HepG2 (cell line): ENCODE results near the gene PBLD. TPM values are rescaled to one million over a fixed set of nuclear protein-coding genes. Genes with fewer than 3 reads are reported as not detected.

Source experiments
- ATAC-seq: fragments of 200-7000 bp; cut with Tn5 transposase; 3 replicates; pipeline ENCODE4 v1.9.1; 2020; ENCODE audit warnings: mild to moderate bottlenecking, moderate library complexity
- BruUV-seq: library from RNA; stranded (reverse); fragments of 400-500 nt; replicated peaks from 2 replicates; lab custom pipeline; 2021; lab: Mats Ljungman, UMichigan
- CTCF ChIA-PET: fragments of 300-600 bp; formaldehyde crosslinking; extraction: SDS; loops from one replicate; lab custom pipeline; 2021; ENCODE audit warnings: low total read pairs, inconsistent platforms, low intra/inter-chr PET ratio; lab: Yijun Ruan, JAX
- POLR2A ChIA-PET: fragments of 350-600 bp; sonication (Branson Sonifier 250); formaldehyde crosslinking; loops from one replicate; lab custom pipeline; 2020; ENCODE audit warnings: antibody characterized with exemption, inconsistent platforms; lab: Yijun Ruan, JAX
- DNase-seq: peaks from one replicate; pipeline ENCODE4 v3.0.0-alpha.2; 2015; ENCODE audit warnings: low spot score
- FAIRE-seq: peaks from 3 replicates; lab custom pipeline; 2011; peaks lifted over from hg19 to GRCh38; lab: Jason Lieb, UNC
- H2AFZ ChIP-seq: one replicate; pipeline ENCODE4 v1.6.1; 2011; ENCODE audit warnings: low read length, inconsistent platforms
- H3K27ac ChIP-seq: fragments of 300-600 bp; 3 replicates; pipeline ENCODE4 v1.8.0; 2011; ENCODE audit warnings: mixed run types, mild to moderate bottlenecking, mixed read lengths, low read length, inconsistent platforms; ENCODE audit not compliant: insufficient read depth; ENCODE audit errors: extremely low read length
- H3K27me3 ChIP-seq, 2 experiments: fragments of 200-600 bp in 1 of 2; 2 replicates in 1 of 2; 3 replicates in 1 of 2; pipeline versions ENCODE4 v1.6.0 to v1.8.0; 2011; ENCODE audit warnings: low read length in 2 of 2, mild to moderate bottlenecking in 2 of 2, moderate library complexity in 2 of 2, inconsistent platforms in 1 of 2; ENCODE audit not compliant: insufficient read depth in 2 of 2, control insufficient read depth in 1 of 2
- H3K36me3 ChIP-seq, 2 experiments: fragments of 200-600 bp in 1 of 2; replicated peaks in 1 of 2; 2 replicates in 1 of 2; 3 replicates in 1 of 2; pipeline versions ENCODE4 v1.5.1 to v1.8.0; 2011; ENCODE audit warnings: low read length in 2 of 2, inconsistent platforms in 1 of 2; ENCODE audit not compliant: insufficient read depth in 2 of 2, control insufficient read depth in 1 of 2
- H3K4me1 ChIP-seq: 2 replicates; pipeline ENCODE4 v1.5.1; 2012; ENCODE audit warnings: low read length, inconsistent platforms; ENCODE audit not compliant: insufficient read depth
- H3K4me2 ChIP-seq: 2 replicates; pipeline ENCODE4 v1.6.0; 2011; ENCODE audit warnings: low read depth, low read length, inconsistent platforms
- H3K4me3 ChIP-seq, 3 experiments: fragments of 200-600 bp in 1 of 3; sonication (generic), shearing (Covaris generic) in 1 of 3; replicated peaks in 1 of 3; 2 replicates each; pipeline ENCODE4 v1.5.1; 2011 to 2016; ENCODE audit warnings: low read length in 3 of 3, inconsistent platforms in 2 of 3, low read depth in 2 of 3, mild to moderate bottlenecking in 2 of 3, control low read depth in 1 of 3, mixed read lengths in 1 of 3; ENCODE audit not compliant: insufficient read depth in 1 of 3
- H3K79me2 ChIP-seq: one replicate; pipeline ENCODE4 v1.6.1; 2011; ENCODE audit warnings: low read length, inconsistent platforms; ENCODE audit not compliant: insufficient read depth
- H3K9ac ChIP-seq: 2 replicates; pipeline ENCODE4 v1.6.0; 2011; ENCODE audit warnings: mild to moderate bottlenecking, low read depth, low read length, inconsistent platforms; ENCODE audit not compliant: insufficient read depth
- H3K9me3 ChIP-seq: 2 replicates; pipeline ENCODE4 v1.5.1; 2012; ENCODE audit warnings: mild to moderate bottlenecking, low read length
- H4K20me1 ChIP-seq: 2 replicates; pipeline ENCODE4 v1.6.0; 2011; ENCODE audit warnings: inconsistent platforms, mild to moderate bottlenecking, low read length, moderate library complexity; ENCODE audit not compliant: insufficient read depth
- GABPB1 ChIP-seq: IDR thresholded peaks from 2 replicates; pipeline ENCODE4 v1.6.1; 2016; ENCODE audit warnings: mild to moderate bottlenecking, missing genetic modification reagents, moderate library complexity, missing compliant biosample characterization
- RBFOX2 ChIP-seq: fragments of 200-400 bp; formaldehyde crosslinking; IDR thresholded peaks from 2 replicates; pipeline ENCODE4 v1.6.1; 2017; ENCODE audit warnings: low read depth, mild to moderate bottlenecking, low read length
- RBM22 ChIP-seq: fragments of 200-400 bp; formaldehyde crosslinking; optimal IDR thresholded peaks from 2 replicates; pipeline ENCODE3; 2017; ENCODE audit warnings: mild to moderate bottlenecking, low read length, moderate library complexity
- ZNF232 ChIP-seq: sonication (generic); formaldehyde crosslinking; IDR thresholded peaks from 2 replicates; pipeline ENCODE4 v1.4.0; 2020; ENCODE audit warnings: missing genetic modification reagents, borderline replicate concordance
- WGBS: methylation state at CpG from one replicate; pipeline ENCODE4 v1.1.6; 2017; ENCODE audit warnings: low lambda C conversion rate; 5-methylcytosine and 5-hydroxymethylcytosine counted together
- in situ Hi-C: cut with HindIII; loops from 2 replicates; pipeline ENCODE4 v1.10.0; 2017; ENCODE audit warnings: low pct_unique_long_range_greater_than_20kb; ENCODE audit not compliant: extremely low pct_ligation_motif_present
- intact Hi-C: fragments of 100-400 bp; cut with micrococcal nuclease; formaldehyde crosslinking; loops from one replicate; pipeline ENCODE4 v1.10.0; 2022; ENCODE audit not compliant: unreplicated experiment
- polyA plus RNA-seq, 8 experiments: library from polyadenylated mRNA; depleted of rRNA in 3 of 8; stranded (reverse) in 7 of 8; unstranded in 1 of 8; fragments of >200 nt; fragmentation: Illumina TruSeq in 4 of 8; extraction: Trizol in 4 of 8; gene quantifications; 2 replicates each; pipeline versions ENCODE4 v1.2.1 to v1.2.3, GENCODE V29; 2011 to 2016; ENCODE audit warnings: low read depth in 4 of 8, missing spikeins in 1 of 8, mixed read lengths in 1 of 8; ENCODE audit not compliant: insufficient read depth in 1 of 8
- total RNA-seq, 5 experiments: library from RNA; depleted of rRNA; stranded (reverse); fragments of >200 nt; fragmentation: Illumina TruSeq; extraction: Trizol; gene quantifications; 2 replicates each; pipeline ENCODE4 v1.2.3, GENCODE V29; 2016; ENCODE audit warnings: low read depth in 1 of 5
- TF ChIP-seq, protein P1 (sequence below): sonication (generic); formaldehyde crosslinking; IDR thresholded peaks from 2 replicates; pipeline ENCODE4 v1.4.0; 2020; ENCODE audit warnings: mild to moderate bottlenecking, low read depth, missing genetic modification reagents

PBLD gene
- total and polyA plus RNA-seq, 2 of the 13 experiments (the other 11 are each of a cell fraction or from before 2014, with no cell fraction given), result 0.42 to 3.1 TPM

DNA sequence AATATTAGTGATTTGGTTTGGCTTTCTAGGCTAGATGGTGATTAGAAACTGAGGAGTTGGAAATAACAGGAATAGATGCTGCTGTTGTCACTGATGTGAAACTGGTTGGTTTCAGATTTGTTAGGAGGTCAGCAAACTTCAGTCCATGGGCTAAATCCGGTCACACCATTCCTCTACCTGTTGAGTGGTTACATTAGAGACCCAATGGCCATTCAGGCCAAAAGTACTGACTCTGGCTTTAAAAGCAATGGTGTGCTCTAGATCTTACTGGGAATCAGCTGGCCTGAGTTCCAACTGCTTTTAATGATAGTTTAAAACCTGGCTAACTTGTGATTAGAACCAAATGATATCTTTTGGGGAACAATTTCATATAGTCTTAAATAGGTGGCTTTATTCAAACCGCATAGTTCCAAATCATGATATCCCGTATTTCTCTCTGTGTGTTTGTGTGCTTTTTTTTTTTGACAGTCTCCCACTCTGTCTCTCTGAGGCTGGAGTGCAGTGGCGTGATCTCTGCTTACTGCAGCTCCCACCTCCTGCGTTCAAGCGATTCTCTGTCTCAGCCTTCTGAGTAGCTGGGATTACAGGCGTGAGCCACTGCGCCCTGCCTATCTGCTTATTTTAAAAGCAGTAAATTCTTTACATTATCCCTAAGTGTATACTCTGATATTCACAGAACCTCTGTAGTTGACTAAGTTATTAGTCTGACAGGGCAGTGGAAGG is 7.8 kb upstream of the PBLD start:
- no TSS peak for BruUV-seq
- TF ChIP-seq GABPB1 (CRISPR knock-in tag) (no peak), RBM22 (peak; percentile 76), ZNF232 (CRISPR knock-in tag) (no peak)

DNA sequence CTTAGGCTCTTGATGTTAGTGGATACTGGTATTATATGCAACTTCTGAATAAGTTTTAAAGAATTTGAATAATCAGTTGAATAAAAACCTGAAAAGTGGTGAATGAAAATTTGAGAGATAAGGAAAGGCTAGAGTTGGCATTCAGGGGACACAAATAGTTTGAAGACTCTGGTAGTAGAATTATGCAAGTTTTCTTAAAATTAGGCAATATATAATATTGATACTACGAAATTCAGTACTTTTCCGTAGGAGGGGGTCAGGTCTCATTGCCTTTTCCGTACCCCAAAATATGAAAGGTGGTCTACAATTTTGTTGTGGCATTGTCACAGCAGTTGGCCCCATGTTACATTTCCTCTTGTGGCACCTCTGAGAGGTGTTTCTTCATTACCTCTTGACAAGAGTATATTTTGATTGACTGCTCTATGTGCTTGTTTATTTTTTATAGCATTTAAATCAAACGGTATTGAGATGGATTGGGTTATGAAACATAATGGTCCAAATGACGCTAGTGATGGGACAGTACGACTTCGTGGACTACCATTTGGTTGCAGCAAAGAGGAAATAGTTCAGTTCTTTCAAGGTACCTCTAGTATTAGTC is 4.1 kb upstream of the PBLD start:
- BruUV-seq, result no TSS peak
- no peak overlapping the region for H3K27ac ChIP-seq
- 89% methylated on average over 7 of the region's 7 CpGs for WGBS
- ChIA-PET CTCF (no interaction called here), POLR2A (no interaction called here)
- no peak overlapping the region; a peak in 2 of 6 replicates for H3K4me3 ChIP-seq
- no peaks in the 10 kb centered on the region for H3K9me3 ChIP-seq
- in situ Hi-C loops (no loop called here), intact Hi-C loops (no loop called here)
- H3K36me3 ChIP-seq, result peaks cover 12 to 44% of the 10 kb centered on the region in 2 experiments
- TF ChIP-seq, protein P1, sequence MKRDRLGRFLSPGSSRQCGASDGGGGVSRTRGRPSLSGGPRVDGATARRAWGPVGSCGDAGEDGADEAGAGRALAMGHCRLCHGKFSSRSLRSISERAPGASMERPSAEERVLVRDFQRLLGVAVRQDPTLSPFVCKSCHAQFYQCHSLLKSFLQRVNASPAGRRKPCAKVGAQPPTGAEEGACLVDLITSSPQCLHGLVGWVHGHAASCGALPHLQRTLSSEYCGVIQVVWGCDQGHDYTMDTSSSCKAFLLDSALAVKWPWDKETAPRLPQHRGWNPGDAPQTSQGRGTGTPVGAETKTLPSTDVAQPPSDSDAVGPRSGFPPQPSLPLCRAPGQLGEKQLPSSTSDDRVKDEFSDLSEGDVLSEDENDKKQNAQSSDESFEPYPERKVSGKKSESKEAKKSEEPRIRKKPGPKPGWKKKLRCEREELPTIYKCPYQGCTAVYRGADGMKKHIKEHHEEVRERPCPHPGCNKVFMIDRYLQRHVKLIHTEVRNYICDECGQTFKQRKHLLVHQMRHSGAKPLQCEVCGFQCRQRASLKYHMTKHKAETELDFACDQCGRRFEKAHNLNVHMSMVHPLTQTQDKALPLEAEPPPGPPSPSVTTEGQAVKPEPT (CRISPR knock-in tag), result no peak
- peak; percentile 46 for TF ChIP-seq RBFOX2
- FAIRE-seq (no peak), ATAC-seq (no peak), DNase-seq (no peak)
- H3K9ac ChIP-seq, result no peak overlapping the region
- H4K20me1 ChIP-seq, result peaks cover 62% of the 10 kb centered on the region
- peaks cover 81% of the 10 kb centered on the region for H3K79me2 ChIP-seq
- H3K4me1 ChIP-seq, result peaks cover 35% of the 10 kb centered on the region
- no peak overlapping the region for H2AFZ ChIP-seq
- H3K4me2 ChIP-seq, result peak overlapping the region; percentile 79
- no peaks in the 10 kb centered on the region; a peak in 1 of 5 replicates for H3K27me3 ChIP-seq

More for the DNA sequence above, 7.8 kb upstream of the PBLD start:
- H3K27ac ChIP-seq, result no peak overlapping the region
- peaks cover 13 to 63% of the 10 kb centered on the region in 2 experiments for H3K36me3 ChIP-seq
- ChIA-PET CTCF (no interaction called here), POLR2A (no interaction called here)
- peaks cover 44% of the 10 kb centered on the region for H4K20me1 ChIP-seq
- H3K4me1 ChIP-seq, result peaks cover 23% of the 10 kb centered on the region
- intact Hi-C loops (loop anchor here (10.0 kb wide), 1 partner anchor 64 kb away; the partner anchor contains the start of gene RUFY2), in situ Hi-C loops (no loop called here)
- H3K9me3 ChIP-seq, result no peaks in the 10 kb centered on the region
- FAIRE-seq, result no peak
- WGBS, result 98% methylated on average over 8 of the region's 8 CpGs
- H3K4me3 ChIP-seq, result no peak overlapping the region
- no peaks in the 10 kb centered on the region for H3K27me3 ChIP-seq
- H2AFZ ChIP-seq, result no peak overlapping the region
- no peak overlapping the region for H3K4me2 ChIP-seq
- DNase-seq, result no peak
- ATAC-seq, result no peak; the same call in 2 of the 3 replicates
- no peak overlapping the region for H3K9ac ChIP-seq
- peaks cover 44% of the 10 kb centered on the region for H3K79me2 ChIP-seq
